HepG2 (cell line): ENCODE results near the gene B3GALT5. TPM values are rescaled to one million over a fixed set of nuclear protein-coding genes. Genes with fewer than 3 reads are reported as not detected.

Experiments used
- ATAC-seq: fragments of 200-7000 bp; cut with Tn5 transposase; 3 replicates; pipeline ENCODE4 v1.9.1; 2020; ENCODE audit warnings: mild to moderate bottlenecking, moderate library complexity
- BruUV-seq: library from RNA; stranded (reverse); fragments of 400-500 nt; replicated peaks from 2 replicates; lab custom pipeline; 2021; lab: Mats Ljungman, UMichigan
- CTCF ChIA-PET: fragments of 300-600 bp; formaldehyde crosslinking; extraction: SDS; loops from one replicate; lab custom pipeline; 2021; ENCODE audit warnings: low total read pairs, inconsistent platforms, low intra/inter-chr PET ratio; lab: Yijun Ruan, JAX
- POLR2A ChIA-PET: fragments of 350-600 bp; sonication (Branson Sonifier 250); formaldehyde crosslinking; loops from one replicate; lab custom pipeline; 2020; ENCODE audit warnings: antibody characterized with exemption, inconsistent platforms; lab: Yijun Ruan, JAX
- DNase-seq: peaks from one replicate; pipeline ENCODE4 v3.0.0-alpha.2; 2015; ENCODE audit warnings: low spot score
- FAIRE-seq: peaks from 3 replicates; lab custom pipeline; 2011; peaks lifted over from hg19 to GRCh38; lab: Jason Lieb, UNC
- H2AFZ ChIP-seq: one replicate; pipeline ENCODE4 v1.6.1; 2011; ENCODE audit warnings: low read length, inconsistent platforms
- H3K27ac ChIP-seq: fragments of 300-600 bp; 3 replicates; pipeline ENCODE4 v1.8.0; 2011; ENCODE audit warnings: mixed run types, mild to moderate bottlenecking, mixed read lengths, low read length, inconsistent platforms; ENCODE audit not compliant: insufficient read depth; ENCODE audit errors: extremely low read length
- H3K27me3 ChIP-seq, 2 experiments: fragments of 200-600 bp in 1 of 2; 2 replicates in 1 of 2; 3 replicates in 1 of 2; pipeline versions ENCODE4 v1.6.0 to v1.8.0; 2011; ENCODE audit warnings: low read length in 2 of 2, mild to moderate bottlenecking in 2 of 2, moderate library complexity in 2 of 2, inconsistent platforms in 1 of 2; ENCODE audit not compliant: insufficient read depth in 2 of 2, control insufficient read depth in 1 of 2
- H3K36me3 ChIP-seq, 2 experiments: fragments of 200-600 bp in 1 of 2; replicated peaks in 1 of 2; 2 replicates in 1 of 2; 3 replicates in 1 of 2; pipeline versions ENCODE4 v1.5.1 to v1.8.0; 2011; ENCODE audit warnings: low read length in 2 of 2, inconsistent platforms in 1 of 2; ENCODE audit not compliant: insufficient read depth in 2 of 2, control insufficient read depth in 1 of 2
- H3K4me1 ChIP-seq: 2 replicates; pipeline ENCODE4 v1.5.1; 2012; ENCODE audit warnings: low read length, inconsistent platforms; ENCODE audit not compliant: insufficient read depth
- H3K4me2 ChIP-seq: 2 replicates; pipeline ENCODE4 v1.6.0; 2011; ENCODE audit warnings: low read depth, low read length, inconsistent platforms
- H3K4me3 ChIP-seq, 3 experiments: fragments of 200-600 bp in 1 of 3; sonication (generic), shearing (Covaris generic) in 1 of 3; replicated peaks in 1 of 3; 2 replicates each; pipeline ENCODE4 v1.5.1; 2011 to 2016; ENCODE audit warnings: low read length in 3 of 3, inconsistent platforms in 2 of 3, low read depth in 2 of 3, mild to moderate bottlenecking in 2 of 3, control low read depth in 1 of 3, mixed read lengths in 1 of 3; ENCODE audit not compliant: insufficient read depth in 1 of 3
- H3K79me2 ChIP-seq: one replicate; pipeline ENCODE4 v1.6.1; 2011; ENCODE audit warnings: low read length, inconsistent platforms; ENCODE audit not compliant: insufficient read depth
- H3K9ac ChIP-seq: 2 replicates; pipeline ENCODE4 v1.6.0; 2011; ENCODE audit warnings: mild to moderate bottlenecking, low read depth, low read length, inconsistent platforms; ENCODE audit not compliant: insufficient read depth
- H3K9me3 ChIP-seq: 2 replicates; pipeline ENCODE4 v1.5.1; 2012; ENCODE audit warnings: mild to moderate bottlenecking, low read length
- H4K20me1 ChIP-seq: 2 replicates; pipeline ENCODE4 v1.6.0; 2011; ENCODE audit warnings: inconsistent platforms, mild to moderate bottlenecking, low read length, moderate library complexity; ENCODE audit not compliant: insufficient read depth
- CBX1 ChIP-seq: IDR thresholded peaks from one replicate; pipeline ENCODE4 v1.6.1; 2016; ENCODE audit warnings: antibody characterized with exemption, low read depth
- CHD4 ChIP-seq: fragments of 200-600 bp; sonication (generic); IDR thresholded peaks from 2 replicates; pipeline ENCODE4 v1.7.0; 2017; ENCODE audit warnings: mild to moderate bottlenecking, low read length, borderline replicate concordance
- MAF1 ChIP-seq: sonication (generic); formaldehyde crosslinking; IDR thresholded peaks from 2 replicates; pipeline ENCODE4 v1.5.0; 2020; ENCODE audit warnings: missing genetic modification reagents, borderline replicate concordance
- RXRA ChIP-seq: sonication (generic); formaldehyde crosslinking; IDR thresholded peaks from 2 replicates; pipeline ENCODE4 v1.5.1; 2020; ENCODE audit warnings: missing genetic modification reagents
- SOX6 ChIP-seq, 2 experiments: fragments of 450-650 bp in 1 of 2; sonication (generic) in 1 of 2; formaldehyde crosslinking in 1 of 2; IDR thresholded peaks; 2 replicates each; pipeline versions ENCODE4 v1.4.0 to v1.6.1; 2017 to 2020; ENCODE audit warnings: antibody characterized with exemption in 1 of 2, mild to moderate bottlenecking in 1 of 2, missing genetic modification reagents in 1 of 2
- SRSF1 ChIP-seq: fragments of 200-400 bp; formaldehyde crosslinking; optimal IDR thresholded peaks from 2 replicates; pipeline ENCODE3; 2017; ENCODE audit warnings: mild to moderate bottlenecking, low read depth, low read length, moderate library complexity
- ZBTB3 ChIP-seq: sonication (generic); formaldehyde crosslinking; IDR thresholded peaks from 2 replicates; pipeline ENCODE4 v1.4.0; 2020; ENCODE audit warnings: low read depth, mild to moderate bottlenecking, moderate library complexity, missing genetic modification reagents, borderline replicate concordance
- ZNF296 ChIP-seq: sonication (generic); formaldehyde crosslinking; conservative IDR thresholded peaks from 2 replicates; pipeline ENCODE4 v1.5.0; 2020; ENCODE audit warnings: mild to moderate bottlenecking, missing genetic modification reagents
- WGBS: methylation state at CpG from one replicate; pipeline ENCODE4 v1.1.6; 2017; ENCODE audit warnings: low lambda C conversion rate; 5-methylcytosine and 5-hydroxymethylcytosine counted together
- in situ Hi-C: cut with HindIII; loops from 2 replicates; pipeline ENCODE4 v1.10.0; 2017; ENCODE audit warnings: low pct_unique_long_range_greater_than_20kb; ENCODE audit not compliant: extremely low pct_ligation_motif_present
- intact Hi-C: fragments of 100-400 bp; cut with micrococcal nuclease; formaldehyde crosslinking; loops from one replicate; pipeline ENCODE4 v1.10.0; 2022; ENCODE audit not compliant: unreplicated experiment
- polyA plus RNA-seq, 8 experiments: library from polyadenylated mRNA; depleted of rRNA in 3 of 8; stranded (reverse) in 7 of 8; unstranded in 1 of 8; fragments of >200 nt; fragmentation: Illumina TruSeq in 4 of 8; extraction: Trizol in 4 of 8; gene quantifications; 2 replicates each; pipeline versions ENCODE4 v1.2.1 to v1.2.3, GENCODE V29; 2011 to 2016; ENCODE audit warnings: low read depth in 4 of 8, missing spikeins in 1 of 8, mixed read lengths in 1 of 8; ENCODE audit not compliant: insufficient read depth in 1 of 8
- total RNA-seq, 5 experiments: library from RNA; depleted of rRNA; stranded (reverse); fragments of >200 nt; fragmentation: Illumina TruSeq; extraction: Trizol; gene quantifications; 2 replicates each; pipeline ENCODE4 v1.2.3, GENCODE V29; 2016; ENCODE audit warnings: low read depth in 1 of 5
- TF ChIP-seq, protein P1 (sequence below): sonication (generic); formaldehyde crosslinking; IDR thresholded peaks from 2 replicates; pipeline ENCODE4 v1.4.0; 2020; ENCODE audit warnings: missing genetic modification reagents, borderline replicate concordance
- TF ChIP-seq, protein P2 (sequence below): sonication (generic); formaldehyde crosslinking; IDR thresholded peaks from 2 replicates; pipeline ENCODE4 v1.8.1; 2023; ENCODE audit warnings: mild to moderate bottlenecking, inconsistent platforms, moderate library complexity, missing genetic modification reagents, borderline replicate concordance

The B3GALT5 gene
- total and polyA plus RNA-seq, 2 of the 13 experiments (the other 11 are each of a cell fraction or from before 2014, with no cell fraction given), result 0.02 to 0.03 TPM

DNA sequence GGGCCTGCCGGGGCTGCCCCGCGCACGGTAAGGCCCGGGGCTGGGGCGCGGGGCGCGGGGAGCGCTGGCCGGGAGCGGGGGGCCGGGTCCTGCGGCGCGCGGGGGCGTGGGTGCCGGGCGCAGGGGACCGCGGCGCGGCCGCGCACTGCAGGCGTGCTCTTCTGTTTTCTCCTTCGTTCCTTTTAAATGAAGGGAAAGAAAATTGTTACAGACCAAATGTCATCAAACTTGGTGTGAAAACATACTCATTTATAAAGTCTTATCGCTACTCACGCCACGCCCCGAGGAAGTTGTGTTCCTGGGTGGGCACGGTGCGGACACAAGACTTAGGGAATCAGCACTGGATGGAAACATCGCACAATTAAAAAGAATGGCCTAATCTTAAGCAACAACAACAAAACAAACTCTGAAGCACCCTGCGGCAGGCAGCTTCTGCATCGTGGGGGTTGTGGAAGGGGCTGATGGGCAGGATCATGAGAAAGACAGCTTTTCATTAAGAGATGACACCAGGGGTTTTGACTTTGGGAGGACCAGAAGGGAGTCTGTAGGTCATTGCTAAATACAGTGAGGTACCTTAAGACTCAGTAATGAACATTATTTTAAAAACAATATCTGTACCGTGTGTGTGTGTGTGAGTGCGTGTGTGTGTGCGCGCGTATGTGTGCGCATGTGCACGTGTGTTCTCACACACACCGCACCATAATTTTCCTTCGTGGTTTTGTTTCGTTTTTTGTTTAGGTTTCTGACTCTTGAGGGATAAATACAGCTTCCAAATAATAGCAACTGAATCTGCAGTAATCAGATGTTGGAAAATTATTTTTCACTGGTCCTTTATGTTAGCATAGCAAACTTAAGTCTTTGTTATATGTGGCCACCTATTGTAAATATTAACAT, 548 bp downstream of the B3GALT5 start:
- Histone ChIP-seq H2AFZ (no peak overlapping the region), H3K79me2 (no peaks in the 10 kb centered on the region), H3K36me3 (no peaks in the 10 kb centered on the region), H3K4me1 (no peaks in the 10 kb centered on the region), H3K27ac (no peak overlapping the region), H3K4me2 (no peak overlapping the region), H3K9me3 (no peaks in the 10 kb centered on the region), H4K20me1 (no peaks in the 10 kb centered on the region), H3K27me3 (peaks cover 4 to 32% of the 10 kb centered on the region in 2 experiments; a peak in 4 of 5 replicates)
- BruUV-seq, result no TSS peak
- FAIRE-seq (no peak), ATAC-seq (no peak)
- ChIA-PET POLR2A (no interaction called here), CTCF (no interaction called here)
- intact Hi-C loops, result no loop called here
- 43% methylated on average over 20 of the region's 47 CpGs for WGBS
- TF ChIP-seq CHD4, result no peak
- no peak for TF ChIP-seq SRSF1
- no peak for TF ChIP-seq CBX1
- no peak for TF ChIP-seq MAF1 (CRISPR knock-in tag)
- TF ChIP-seq ZNF296 (CRISPR knock-in tag), result no peak
- TF ChIP-seq ZBTB3 (CRISPR knock-in tag), result no peak
- no peak for TF ChIP-seq RXRA (CRISPR knock-in tag)
- TF ChIP-seq, protein P1, sequence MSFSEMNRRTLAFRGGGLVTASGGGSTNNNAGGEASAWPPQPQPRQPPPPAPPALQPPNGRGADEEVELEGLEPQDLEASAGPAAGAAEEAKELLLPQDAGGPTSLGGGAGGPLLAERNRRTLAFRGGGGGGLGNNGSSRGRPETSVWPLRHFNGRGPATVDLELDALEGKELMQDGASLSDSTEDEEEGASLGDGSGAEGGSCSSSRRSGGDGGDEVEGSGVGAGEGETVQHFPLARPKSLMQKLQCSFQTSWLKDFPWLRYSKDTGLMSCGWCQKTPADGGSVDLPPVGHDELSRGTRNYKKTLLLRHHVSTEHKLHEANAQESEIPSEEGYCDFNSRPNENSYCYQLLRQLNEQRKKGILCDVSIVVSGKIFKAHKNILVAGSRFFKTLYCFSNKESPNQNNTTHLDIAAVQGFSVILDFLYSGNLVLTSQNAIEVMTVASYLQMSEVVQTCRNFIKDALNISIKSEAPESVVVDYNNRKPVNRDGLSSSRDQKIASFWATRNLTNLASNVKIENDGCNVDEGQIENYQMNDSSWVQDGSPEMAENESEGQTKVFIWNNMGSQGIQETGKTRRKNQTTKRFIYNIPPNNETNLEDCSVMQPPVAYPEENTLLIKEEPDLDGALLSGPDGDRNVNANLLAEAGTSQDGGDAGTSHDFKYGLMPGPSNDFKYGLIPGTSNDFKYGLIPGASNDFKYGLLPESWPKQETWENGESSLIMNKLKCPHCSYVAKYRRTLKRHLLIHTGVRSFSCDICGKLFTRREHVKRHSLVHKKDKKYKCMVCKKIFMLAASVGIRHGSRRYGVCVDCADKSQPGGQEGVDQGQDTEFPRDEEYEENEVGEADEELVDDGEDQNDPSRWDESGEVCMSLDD (CRISPR knock-in tag), result no peak
- TF ChIP-seq SOX6 (IDR thresholded peaks at IDR 0.05), result no peak
- TF ChIP-seq SOX6 (CRISPR knock-in tag; IDR thresholded peaks at IDR 0.05), result no peak
- TF ChIP-seq, protein P2, sequence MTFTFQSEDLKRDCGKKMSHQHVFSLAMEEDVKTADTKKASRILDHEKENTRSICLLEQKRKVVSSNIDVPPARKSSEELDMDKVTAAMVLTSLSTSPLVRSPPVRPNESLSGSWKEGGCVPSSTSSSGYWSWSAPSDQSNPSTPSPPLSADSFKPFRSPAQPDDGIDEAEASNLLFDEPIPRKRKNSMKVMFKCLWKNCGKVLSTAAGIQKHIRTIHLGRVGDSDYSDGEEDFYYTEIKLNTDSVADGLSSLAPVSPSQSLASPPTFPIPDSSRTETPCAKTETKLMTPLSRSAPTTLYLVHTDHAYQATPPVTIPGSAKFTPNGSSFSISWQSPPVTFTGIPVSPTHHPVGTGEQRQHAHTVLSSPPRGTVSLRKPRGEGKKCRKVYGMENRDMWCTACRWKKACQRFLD (CRISPR knock-in tag), result no peak
- TF ChIP-seq, all 625 proteins: peak for 0
- no peak overlapping the region for H3K4me3 ChIP-seq
- no peak overlapping the region for H3K9ac ChIP-seq
- in situ Hi-C loops, result no loop called here
- DNase-seq, result no peak
